Duodenal mucosa (tissue), 2 donors: ENCODE results near the gene TMUB1.

Experiments
- H3K27ac ChIP-seq: one replicate; pipeline ENCODE4 v1.7.0; 2013; ENCODE audit warnings: low read depth, low read length
- H3K27me3 ChIP-seq, 2 donors: one replicate each; pipeline ENCODE4 v1.7.0; 2013; ENCODE audit warnings: low read length in 2 of 2, control low read depth in 1 of 2; ENCODE audit not compliant: insufficient read depth in 2 of 2, control insufficient read depth in 1 of 2
- H3K36me3 ChIP-seq, 2 donors: one replicate each; pipeline ENCODE4 v1.7.0; 2013; ENCODE audit warnings: low read length in 2 of 2, control low read depth in 1 of 2; ENCODE audit not compliant: insufficient read depth in 2 of 2, control insufficient read depth in 1 of 2
- H3K4me1 ChIP-seq, 2 donors: one replicate each; pipeline ENCODE4 v1.7.0; 2013; ENCODE audit warnings: low read length in 2 of 2, control low read depth in 1 of 2; ENCODE audit not compliant: insufficient read depth in 2 of 2, control insufficient read depth in 1 of 2
- H3K4me3 ChIP-seq, 2 donors: one replicate each; pipeline ENCODE4 v1.7.0; 2013; ENCODE audit warnings: low read length in 2 of 2, low read depth in 1 of 2
- H3K9ac ChIP-seq, 2 donors: one replicate each; pipeline ENCODE4 v1.7.0; 2013; ENCODE audit warnings: low read length in 2 of 2, low read depth in 1 of 2
- H3K9me3 ChIP-seq, 2 donors: one replicate each; pipeline ENCODE4 v1.7.0; 2013; ENCODE audit warnings: low read length in 2 of 2, control low read depth in 1 of 2; ENCODE audit not compliant: control insufficient read depth in 1 of 2

Gene TMUB1

DNA sequence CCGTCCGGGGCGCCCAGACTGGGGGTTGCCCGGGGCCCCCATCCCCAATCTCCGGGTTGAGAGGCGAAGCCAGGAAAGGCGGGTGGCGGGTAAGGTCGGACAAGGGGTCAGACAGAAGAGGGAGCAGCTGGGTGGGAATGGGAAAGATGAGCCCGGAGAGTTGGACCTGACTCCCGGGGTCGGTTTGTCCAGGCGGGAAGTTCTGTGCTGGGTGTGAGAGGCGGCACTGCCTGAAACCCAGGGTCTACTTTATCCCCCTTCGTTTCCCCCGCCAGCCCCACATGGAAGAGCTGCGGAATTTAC is 23.2 kb downstream of the TMUB1 start:
- no peaks in the 10 kb centered on the region for H3K9me3 ChIP-seq
- peak overlapping the region; percentile 69 to 95 for H3K9ac ChIP-seq
- H3K36me3 ChIP-seq: peaks cover 4 to 7% of the 10 kb centered on the region in 2 donors
- H3K4me1 ChIP-seq: peaks cover 40 to 43% of the 10 kb centered on the region in 2 donors
- peak overlapping the region; percentile 96 for H3K27ac ChIP-seq
- no peaks in the 10 kb centered on the region for H3K27me3 ChIP-seq
- H3K4me3 ChIP-seq: peak overlapping the region; percentile 75 to 94

DNA sequence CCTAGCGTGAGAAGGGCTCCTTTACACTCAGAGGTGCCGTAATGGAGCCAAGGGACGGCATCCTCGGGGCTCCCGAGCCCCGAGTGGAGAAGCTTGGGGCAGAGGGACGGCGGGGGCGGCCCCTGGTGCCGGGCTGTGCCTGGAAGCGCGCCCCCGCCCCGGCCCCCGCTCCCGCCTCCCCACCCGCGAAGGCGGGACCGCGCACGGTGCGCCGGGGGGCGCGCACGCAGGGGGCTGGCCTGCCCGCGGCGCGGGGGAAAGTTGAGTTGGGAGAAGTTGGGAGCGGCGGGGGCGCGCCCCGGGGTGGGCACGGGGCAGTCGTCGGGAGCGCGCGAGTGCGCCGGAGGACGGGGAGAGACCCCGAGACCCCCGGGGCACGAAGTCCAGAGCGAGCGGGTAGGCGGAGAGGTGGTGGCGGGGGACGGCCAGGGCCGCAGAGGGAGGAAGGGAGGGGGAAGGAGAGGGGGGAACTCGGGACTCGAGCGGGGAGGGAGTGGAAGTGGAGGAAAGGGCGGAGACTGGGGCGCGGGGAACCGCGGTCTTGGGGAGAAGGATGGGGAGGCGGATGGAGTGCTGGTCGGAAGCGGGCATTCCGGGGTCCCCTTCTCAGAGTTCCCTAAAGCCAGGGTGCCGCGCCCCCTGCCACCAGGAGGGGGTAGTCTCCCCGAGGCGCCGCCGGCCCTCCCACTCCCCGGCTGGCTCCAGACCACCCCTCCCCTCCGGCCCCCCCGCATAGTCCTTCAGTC is 23.8 kb downstream of the TMUB1 start, which contains the start of gene SLC4A2:
Gene SLC4A2 (plus strand): TSS at position 223 of the 746 bp plus-strand sequence. CDS start 2,399 bp downstream, outside the sequence.
- Histone ChIP-seq H3K9ac (peak within 1 kb of the TSS; percentile 87 to 95), H3K36me3 (peaks cover 0 to 2% of the 10 kb centered on the region in 2 donors), H3K9me3 (no peaks in the 10 kb centered on the region), H3K27me3 (no peaks in the 10 kb centered on the region), H3K27ac (peak within 1 kb of the TSS; percentile 96), H3K4me1 (peaks cover 40 to 43% of the 10 kb centered on the region in 2 donors), H3K4me3 (peak within 1 kb of the TSS; percentile 77 to 94)

DNA sequence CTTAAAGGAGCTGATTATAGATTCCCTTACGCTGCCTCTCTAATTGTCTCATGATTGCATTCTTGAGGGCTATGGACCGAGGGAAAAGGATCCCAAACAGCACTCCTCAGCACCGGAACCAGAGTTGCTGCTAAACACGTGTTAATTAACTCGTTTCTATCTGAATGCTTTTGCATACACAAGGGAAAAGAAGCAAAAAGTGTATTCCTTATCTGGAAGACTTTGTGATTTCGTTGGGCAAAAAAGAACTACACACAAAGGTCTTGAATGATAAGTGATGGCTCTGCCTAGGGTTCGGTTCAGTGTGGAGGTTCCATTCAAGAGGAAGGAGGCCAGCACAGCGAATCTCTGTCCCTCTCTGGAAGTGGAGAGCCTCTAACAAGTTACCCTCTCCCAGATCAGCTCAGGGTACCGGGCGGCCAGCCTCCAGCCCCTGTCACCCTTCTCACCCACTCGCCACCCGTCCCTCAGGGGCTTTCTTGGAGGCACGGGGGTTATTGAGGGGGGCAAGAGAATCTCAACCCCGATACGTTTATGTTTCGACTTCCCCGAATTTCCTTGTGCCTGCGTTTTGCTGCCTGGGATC is 24.4 kb downstream of the TMUB1 start:
- H3K27ac ChIP-seq: peak overlapping the region; percentile 96
- H3K9me3 ChIP-seq: no peaks in the 10 kb centered on the region
- H3K27me3 ChIP-seq: no peaks in the 10 kb centered on the region
- H3K36me3 ChIP-seq: no peaks in the 10 kb centered on the region
- H3K9ac ChIP-seq: peak overlapping the region; percentile 87 to 95
- peaks cover 40 to 43% of the 10 kb centered on the region in 2 donors for H3K4me1 ChIP-seq
- H3K4me3 ChIP-seq: peak overlapping the region; percentile 77 to 94

DNA sequence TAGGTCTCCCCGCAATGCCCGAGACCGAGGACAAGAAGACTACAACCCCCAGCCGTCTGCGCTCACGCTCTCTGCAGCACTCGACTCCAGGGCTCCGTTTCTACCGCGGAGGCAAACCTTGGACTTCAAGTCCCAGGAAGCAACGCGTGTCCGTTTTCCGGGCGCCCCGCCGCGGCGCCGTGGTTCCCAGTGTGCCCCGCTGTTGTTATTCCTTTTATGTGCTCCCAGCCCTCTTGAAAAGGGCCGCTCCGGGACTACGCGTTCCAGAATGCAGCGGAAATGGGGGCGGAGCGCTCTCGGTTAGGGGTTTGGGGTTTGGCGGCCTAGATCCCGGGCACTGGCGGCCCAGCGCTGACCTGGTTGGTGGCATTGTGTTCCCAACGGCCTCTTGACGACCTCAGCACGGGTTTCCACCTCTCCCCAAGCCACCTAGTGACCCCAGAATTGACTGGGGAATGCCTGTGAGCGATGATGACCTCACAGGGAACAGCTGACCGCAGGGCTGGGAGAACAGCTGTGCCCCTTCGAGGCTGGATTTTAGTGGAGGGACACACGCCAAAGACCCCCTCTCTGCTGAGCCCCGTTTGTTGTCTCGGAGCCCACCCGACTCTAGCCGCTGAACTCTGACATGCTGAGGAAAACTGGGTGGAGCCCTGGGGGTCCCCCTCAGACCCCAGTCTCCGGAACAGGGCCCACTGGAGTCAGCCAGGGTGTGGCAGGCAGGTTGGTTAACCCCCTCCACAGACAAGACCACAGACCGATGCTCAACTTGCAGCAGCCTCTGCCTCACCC is 25.1 kb downstream of the TMUB1 start:
- peak overlapping the region; percentile 96 for H3K27ac ChIP-seq

GRCh38 chr7:151057506-151057988 is 25.7 kb downstream of the TMUB1 start, which contains the start of gene CDK5:
TSS of gene CDK5 (minus strand) at chr7:151057897. CDS start at chr7:151057848, 49 bp downstream.
- Histone ChIP-seq H3K27ac (peak within 1 kb of the TSS; percentile 96), H3K4me3 (peak within 1 kb of the TSS; percentile 94), H3K4me1 (peaks cover 40 to 43% of the 10 kb centered on the region in 2 donors), H3K9ac (peak within 1 kb of the TSS; percentile 87 to 95), H3K36me3 (no peaks in the 10 kb centered on the region), H3K9me3 (no peaks in the 10 kb centered on the region), H3K27me3 (no peaks in the 10 kb centered on the region)

More for the DNA sequence above, 25.1 kb downstream of the TMUB1 start:
- no peaks in the 10 kb centered on the region for H3K36me3 ChIP-seq
- peak overlapping the region; percentile 94 for H3K4me3 ChIP-seq
- H3K27me3 ChIP-seq: no peaks in the 10 kb centered on the region
- H3K4me1 ChIP-seq: peaks cover 40 to 43% of the 10 kb centered on the region in 2 donors
- H3K9ac ChIP-seq: peak overlapping the region; percentile 87 to 95
- H3K9me3 ChIP-seq: no peaks in the 10 kb centered on the region

GRCh38 chr7:151056666-151057505 is 26.4 kb downstream of the TMUB1 start:
- no peak overlapping the region for H3K27ac ChIP-seq
- H3K4me3 ChIP-seq: peak overlapping the region; percentile 94
- H3K9ac ChIP-seq: peak overlapping the region; percentile 60 to 78
- H3K36me3 ChIP-seq: no peaks in the 10 kb centered on the region
- no peaks in the 10 kb centered on the region for H3K9me3 ChIP-seq
- no peaks in the 10 kb centered on the region for H3K27me3 ChIP-seq
- peaks cover 37 to 42% of the 10 kb centered on the region in 2 donors for H3K4me1 ChIP-seq

GRCh38 chr7:151056283-151056665 is 27.0 kb downstream of the TMUB1 start:
- H3K27me3 ChIP-seq: no peaks in the 10 kb centered on the region

GRCh38 chr7:151053751-151054150 is 29.5 kb downstream of the TMUB1 start:
- Histone ChIP-seq H3K36me3 (no peaks in the 10 kb centered on the region), H3K9me3 (no peaks in the 10 kb centered on the region), H3K4me3 (no peak overlapping the region), H3K9ac (no peak overlapping the region), H3K27me3 (no peaks in the 10 kb centered on the region), H3K4me1 (peaks cover 15 to 18% of the 10 kb centered on the region in 2 donors), H3K27ac (no peak overlapping the region)

More at GRCh38 chr7:151056283-151056665, 27.0 kb downstream of the TMUB1 start:
- H3K4me1 ChIP-seq: peaks cover 31 to 37% of the 10 kb centered on the region in 2 donors
- no peak overlapping the region for H3K27ac ChIP-seq
- H3K9ac ChIP-seq: no peak overlapping the region
- H3K36me3 ChIP-seq: no peaks in the 10 kb centered on the region
- H3K4me3 ChIP-seq: no peak overlapping the region
- no peaks in the 10 kb centered on the region for H3K9me3 ChIP-seq

DNA sequence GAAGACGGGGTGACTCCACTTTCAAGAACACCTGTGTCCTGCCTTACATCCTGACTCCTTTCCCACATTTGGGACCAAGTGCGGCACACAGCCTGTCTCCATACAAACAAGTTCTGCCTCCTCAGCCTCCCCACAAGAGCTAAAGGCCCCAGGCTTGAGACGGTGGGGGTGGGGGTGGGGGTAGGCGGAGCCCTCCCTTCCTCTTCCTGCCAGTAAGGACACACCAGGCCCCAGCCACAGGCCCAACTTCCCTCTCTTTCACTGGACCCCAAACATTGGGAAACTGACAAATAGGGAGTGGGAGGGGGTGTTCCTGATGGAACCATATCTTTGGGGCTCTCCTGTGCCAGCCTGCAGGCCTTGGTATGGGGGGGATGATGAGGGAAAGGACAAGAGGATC is 30.2 kb downstream of the TMUB1 start:
- Histone ChIP-seq H3K9ac (no peak overlapping the region), H3K4me1 (peaks cover 9 to 12% of the 10 kb centered on the region in 2 donors), H3K4me3 (no peak overlapping the region), H3K9me3 (no peaks in the 10 kb centered on the region), H3K27me3 (no peaks in the 10 kb centered on the region), H3K27ac (no peak overlapping the region), H3K36me3 (no peaks in the 10 kb centered on the region)
